Inflammatory macrophage treated with lipopolysaccharide for 1 hour (primary cell): ENCODE results near the gene SLC6A19.

Experiments used
- DNase-seq, 2 donors: peaks; one replicate each; pipeline ENCODE4 v3.0.0-alpha.2; 2020 to 2022

SLC6A19 gene

DNA sequence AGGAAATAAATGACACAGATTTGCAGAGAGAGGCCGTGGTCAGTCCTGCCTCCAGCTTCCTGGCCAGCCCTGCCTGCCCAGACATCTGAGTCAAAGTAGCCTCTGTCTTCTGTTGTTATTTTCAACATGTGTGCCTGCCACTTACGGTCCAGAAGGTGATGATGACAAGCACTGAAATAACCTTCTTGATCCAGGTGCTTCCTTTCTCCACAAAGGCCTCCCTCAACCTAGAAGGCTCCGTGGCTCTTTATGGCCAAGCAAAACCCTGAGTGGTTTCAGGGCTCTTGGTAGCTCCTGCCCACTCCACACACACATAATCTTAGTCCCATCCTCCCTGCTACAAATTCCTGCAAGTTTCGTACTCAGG, 34.1 kb upstream of the SLC6A19 start:
- DNase-seq, result no peak

DNA sequence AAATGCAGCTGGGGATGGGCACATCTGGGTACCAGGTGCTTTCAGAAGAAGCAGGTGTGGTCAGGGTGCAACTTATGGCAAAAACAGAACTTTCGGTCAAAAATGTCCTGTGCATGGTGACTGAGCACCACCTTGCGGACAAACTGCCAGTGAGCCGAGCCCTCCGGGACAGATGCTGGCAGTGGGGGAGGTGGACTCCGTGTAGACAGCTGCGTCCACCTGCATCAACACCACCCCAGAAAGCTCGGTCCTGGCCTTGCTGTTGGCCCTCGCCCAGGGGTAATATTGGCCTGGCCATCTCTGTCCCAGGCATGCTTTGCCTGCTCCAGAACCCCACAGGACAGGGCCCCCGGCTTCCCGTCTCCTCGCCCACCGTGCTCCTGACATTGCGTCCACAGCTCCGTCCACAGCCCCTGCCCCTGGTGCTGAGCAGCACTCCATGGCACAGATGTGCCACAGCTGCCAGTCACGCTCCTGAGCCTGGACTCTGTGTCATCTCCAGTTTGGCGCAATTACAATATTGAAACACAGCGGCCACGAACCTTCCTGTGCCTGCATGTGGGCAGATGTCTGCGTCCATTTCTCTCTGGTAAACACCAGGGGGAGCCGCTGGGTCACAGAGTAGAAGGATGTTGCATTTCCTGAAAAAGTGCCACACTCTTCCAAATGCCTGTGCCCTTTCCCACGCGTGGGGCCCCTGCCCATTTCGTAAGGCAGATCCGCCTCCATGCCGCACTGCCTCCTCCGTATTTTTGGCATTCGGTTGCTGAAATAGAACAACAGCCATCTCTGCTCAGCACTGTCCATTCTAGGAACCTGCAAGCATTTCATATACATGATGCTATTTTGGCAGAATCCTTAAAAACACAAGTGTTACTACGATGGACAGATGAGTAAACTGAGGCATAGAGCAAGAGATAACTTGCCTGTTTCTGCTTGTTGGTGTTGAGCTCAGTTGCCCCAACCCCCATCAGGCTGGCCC, 33.4 kb upstream of the SLC6A19 start:
- peak; percentile 77 to 83 for DNase-seq

DNA sequence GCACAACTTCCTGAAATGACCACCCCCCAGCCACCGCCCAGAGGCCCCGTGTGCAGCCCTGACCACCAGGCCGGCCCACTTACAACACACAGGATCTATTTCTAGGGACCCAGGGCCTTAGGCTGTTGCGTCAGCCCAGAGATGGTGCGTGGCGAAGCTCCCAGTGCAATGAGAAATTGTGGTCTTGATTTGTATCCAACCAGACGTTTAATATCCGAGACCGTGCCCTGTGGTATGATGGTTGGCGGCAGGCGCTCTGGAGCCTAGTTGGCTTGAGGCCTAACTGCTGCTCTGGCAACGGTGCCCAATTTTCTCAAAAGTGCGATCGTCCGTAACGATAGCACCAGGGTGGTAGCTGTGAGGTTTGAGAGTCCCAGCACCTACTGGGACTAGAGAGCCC, 32.6 kb upstream of the SLC6A19 start:
- no peak for DNase-seq

DNA sequence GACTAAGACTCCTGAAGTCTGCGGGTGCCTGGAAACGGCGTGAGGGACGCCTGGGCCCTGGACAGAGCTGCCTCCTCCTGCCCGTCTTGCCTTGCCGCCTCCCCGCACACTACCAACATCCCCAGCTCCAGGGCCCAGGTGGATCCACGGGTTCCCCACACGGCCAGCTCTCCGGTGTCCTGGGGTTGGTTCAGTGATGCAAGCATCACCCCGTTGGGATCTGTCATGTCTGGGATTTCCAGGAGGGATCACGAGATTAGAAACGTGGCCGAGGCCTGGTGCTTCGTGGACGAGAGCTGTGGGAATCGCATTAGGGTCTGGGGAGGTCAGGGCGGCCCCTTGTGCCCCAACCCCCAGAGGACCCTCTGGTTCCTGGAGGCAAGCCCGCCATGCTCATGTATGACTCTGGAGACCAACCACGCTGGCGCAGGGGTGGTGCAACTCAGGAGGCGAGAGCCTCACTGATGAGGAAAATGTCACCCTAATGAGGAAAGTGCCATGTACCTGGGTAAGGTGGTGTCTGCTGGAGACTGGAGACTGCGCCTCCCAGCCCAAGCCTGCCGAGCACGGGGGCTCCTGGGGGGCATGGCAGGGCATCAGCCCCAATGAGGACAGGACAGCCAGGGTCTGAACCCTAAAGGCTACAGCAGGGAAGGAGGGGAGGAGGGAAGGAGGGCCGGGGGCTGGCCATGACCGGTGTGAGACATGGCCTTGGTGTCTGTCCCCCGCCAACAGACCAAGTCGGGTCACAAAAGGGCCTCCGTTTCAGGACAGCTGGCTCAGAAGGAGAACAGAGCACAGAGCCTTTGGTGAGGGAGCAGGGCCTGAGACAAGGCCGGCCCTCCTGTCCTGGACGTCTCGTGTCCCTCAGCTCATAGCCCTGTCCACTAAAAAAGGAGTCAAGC, 31.9 kb upstream of the SLC6A19 start:
- no peak for DNase-seq

DNA sequence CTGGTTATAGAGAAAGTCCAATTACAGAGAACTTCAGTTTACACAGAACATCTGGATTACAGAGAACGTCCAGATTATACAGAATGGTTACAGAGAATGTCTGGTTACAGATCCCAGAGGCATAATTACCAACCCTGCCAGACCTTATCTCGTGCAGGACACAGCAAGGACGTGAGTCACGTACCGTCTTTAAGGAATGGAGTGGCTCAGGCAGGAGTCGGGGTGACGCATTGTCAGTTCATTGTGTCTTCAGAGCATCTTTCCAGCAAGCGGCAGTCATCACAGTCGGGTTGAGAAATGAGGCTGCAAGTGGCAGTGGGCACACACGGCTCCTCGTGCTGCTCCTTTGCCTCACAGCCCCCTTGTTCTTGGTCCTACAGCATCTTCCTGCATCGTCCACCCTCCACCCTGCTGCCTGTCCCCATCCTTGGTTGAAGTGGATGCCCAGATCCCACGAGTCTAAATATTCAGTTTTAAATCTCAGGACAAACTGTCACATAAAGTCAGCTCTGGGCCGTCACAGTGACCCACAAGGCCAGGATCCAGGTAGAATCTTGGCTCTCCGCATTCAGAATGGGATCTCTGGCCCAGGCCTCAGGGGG, 30.0 kb upstream of the SLC6A19 start:
- no peak for DNase-seq

DNA sequence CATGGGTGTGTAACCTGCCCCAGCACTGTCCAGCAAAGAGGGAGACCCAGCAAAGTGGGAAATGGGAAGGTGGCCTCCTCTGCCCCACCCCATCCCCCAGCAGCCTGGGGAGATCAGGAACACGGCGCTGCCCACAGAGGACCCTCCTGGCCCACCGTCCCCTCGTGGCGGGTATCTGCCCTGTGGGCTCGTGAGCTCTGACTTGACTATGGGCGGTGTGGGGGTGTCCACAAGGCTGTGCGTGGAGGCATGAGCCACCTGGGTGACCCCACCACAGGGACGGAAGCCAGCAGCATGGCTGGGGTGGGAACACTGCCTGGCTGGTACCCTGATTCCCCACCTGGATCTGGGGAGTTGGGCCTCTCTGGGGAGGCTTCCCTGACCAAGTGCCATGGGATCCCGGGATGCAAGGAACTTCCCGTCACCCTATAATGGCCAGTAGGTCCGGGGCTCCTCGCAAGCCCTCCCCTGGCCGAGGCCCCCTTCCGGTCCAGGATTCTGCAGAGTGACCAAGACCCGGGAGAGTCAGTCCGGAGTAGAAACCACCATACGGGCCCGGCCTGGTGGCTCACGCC, 29.3 kb upstream of the SLC6A19 start:
- no peak for DNase-seq

DNA sequence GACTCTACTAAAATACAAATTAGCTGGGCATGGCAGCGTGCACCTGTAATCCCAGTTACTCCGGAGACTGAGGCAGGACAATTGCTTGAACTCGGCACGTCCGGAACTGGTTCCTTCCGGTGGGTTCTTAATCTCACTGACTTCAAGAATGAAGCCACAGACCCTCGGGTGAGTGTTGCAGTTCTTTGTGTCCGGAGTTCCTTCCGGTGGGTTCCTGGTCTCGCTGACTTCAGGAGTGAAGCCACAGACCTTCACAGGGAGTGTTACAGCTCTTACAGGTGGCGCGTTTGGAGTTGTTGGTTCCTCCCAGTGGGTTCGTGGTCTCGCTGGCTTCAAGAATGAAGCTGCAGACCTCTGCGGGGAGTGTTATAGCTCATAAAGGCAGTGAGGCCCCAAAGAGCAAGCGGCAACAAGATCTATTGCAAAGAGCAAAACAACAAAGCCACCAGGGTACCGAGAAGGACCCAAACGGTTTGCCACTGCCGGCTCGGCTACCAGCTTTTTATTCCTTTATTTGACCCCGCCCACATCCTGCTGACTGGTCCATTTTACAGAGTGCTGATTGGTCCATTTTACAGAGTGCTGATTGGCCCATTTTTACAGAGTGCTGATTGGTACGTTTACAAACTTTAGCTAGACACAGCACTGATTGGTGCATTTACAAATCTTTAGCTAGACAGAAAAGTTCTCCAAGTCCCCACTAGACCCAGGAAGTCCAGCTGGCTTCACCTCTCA, 28.6 kb upstream of the SLC6A19 start:
- DNase-seq, result no peak

DNA sequence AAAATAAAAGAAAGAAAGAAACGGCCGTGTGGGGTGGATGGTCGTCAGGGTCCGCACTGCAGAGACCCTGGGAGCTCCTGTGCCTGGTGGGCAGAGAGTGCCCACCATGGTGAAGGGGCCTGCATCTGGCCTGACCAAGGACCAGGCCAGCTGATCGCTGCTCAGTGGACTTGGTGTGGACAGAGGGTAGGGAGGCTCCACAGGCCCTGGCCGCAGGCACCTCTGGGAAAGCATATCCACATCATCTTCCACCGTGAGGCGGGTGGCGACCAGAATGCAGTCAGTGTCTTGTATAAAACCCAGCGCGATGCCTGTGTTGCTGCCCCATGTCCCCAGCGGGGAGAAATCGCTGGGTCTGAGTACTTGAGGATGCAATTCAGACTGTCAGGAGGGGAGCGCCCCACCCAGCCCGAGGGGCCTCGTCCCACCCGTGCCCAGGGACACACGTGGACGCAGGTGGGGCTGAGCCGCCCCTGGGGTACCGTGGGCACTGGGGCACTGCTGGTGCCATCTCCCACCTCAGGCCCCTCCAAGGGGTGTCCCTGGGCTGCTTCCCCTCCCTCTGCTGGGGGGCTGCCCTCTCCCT, 27.8 kb upstream of the SLC6A19 start:
- DNase-seq, result no peak

DNA sequence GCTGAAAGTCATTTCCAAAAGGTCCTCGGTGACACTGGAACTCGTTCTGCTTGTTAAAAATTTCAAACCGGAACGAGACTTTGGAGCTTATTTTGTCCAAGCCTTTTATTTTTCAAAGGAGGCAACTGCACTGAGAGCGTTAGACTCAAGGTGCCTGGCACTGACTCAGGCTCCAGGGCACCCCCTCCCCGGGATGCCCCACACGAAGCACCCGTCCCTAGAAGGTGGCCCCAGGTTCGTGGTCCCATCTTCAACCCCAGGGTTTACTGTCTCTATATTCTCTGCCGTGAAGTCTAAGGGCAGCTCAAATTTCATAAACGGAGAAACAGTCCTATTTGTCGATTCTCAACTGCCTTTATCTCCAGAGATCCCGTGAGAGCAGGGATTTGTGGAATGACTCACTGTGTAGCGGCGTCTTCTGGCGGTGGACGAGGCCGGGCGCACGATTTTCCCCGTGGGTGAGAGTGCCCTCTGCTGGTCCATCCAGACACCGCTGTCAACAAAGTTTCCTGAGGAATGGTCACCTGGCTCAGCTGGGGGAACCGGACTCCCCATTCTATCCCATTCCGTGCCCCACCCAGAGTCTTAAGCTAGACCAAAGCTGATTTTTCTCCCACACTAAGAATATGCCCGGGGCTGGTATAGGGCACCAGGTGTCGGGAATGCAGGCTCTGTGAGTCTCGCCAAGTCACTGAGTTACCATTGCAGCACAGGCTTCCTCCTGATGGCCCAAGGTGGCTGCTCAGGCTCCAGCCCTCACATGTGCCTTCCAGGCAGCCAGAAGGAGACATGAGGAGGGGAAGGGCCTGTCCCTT, 27.1 kb upstream of the SLC6A19 start:
- DNase-seq, result peak; percentile 29 to 74

DNA sequence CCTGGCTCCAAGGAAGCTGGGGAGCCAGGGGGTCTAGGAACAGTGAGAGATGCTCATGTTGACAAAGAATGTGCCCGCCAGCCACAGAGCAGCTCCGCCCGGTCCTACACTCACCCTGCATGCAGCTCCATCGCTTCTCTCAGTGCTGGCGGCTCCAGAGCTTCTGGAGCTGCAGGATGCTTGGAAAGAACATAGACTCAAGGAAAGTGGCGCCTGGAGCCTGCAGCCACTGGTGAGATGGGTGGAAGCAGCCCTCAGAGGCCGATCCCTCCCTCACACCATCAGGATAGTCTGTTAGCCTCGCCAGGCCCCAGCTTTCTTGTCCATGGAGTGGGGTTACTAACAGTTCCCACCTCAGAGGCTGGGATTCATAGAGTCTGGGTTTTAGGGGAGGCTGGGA, 26.4 kb upstream of the SLC6A19 start:
- no peak for DNase-seq

DNA sequence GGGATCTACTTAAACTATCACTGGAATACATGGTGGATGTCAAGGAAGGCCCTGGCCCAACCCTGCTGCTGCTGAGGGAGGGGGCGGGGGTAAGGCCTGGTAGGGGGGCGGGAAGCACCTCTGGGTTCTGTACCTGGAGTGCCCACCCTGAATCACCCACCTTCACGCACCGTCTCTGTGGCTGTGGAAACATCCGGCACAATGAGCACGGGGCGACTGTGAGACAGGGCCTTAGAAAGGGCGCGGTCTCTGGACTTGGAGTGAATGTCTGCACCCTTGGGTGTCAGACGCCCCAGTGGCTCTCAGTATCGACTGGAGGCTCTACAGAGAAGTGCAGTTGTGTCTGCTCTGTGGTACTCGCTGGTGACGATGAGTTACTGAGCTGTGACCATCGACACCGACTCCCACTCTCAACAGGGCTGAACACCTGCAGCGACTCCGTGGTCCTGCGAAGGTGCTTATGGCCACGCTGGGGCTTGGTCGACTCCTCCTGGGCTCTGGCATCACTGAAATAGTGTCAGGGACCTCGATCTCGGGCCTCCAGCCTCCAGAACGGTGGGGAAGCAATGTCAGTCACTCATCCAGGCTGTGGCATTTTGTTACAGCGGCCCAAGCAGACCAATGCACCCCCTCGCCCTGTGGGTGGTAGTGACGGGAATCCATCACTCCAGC, 25.5 kb upstream of the SLC6A19 start:
- no peak for DNase-seq

DNA sequence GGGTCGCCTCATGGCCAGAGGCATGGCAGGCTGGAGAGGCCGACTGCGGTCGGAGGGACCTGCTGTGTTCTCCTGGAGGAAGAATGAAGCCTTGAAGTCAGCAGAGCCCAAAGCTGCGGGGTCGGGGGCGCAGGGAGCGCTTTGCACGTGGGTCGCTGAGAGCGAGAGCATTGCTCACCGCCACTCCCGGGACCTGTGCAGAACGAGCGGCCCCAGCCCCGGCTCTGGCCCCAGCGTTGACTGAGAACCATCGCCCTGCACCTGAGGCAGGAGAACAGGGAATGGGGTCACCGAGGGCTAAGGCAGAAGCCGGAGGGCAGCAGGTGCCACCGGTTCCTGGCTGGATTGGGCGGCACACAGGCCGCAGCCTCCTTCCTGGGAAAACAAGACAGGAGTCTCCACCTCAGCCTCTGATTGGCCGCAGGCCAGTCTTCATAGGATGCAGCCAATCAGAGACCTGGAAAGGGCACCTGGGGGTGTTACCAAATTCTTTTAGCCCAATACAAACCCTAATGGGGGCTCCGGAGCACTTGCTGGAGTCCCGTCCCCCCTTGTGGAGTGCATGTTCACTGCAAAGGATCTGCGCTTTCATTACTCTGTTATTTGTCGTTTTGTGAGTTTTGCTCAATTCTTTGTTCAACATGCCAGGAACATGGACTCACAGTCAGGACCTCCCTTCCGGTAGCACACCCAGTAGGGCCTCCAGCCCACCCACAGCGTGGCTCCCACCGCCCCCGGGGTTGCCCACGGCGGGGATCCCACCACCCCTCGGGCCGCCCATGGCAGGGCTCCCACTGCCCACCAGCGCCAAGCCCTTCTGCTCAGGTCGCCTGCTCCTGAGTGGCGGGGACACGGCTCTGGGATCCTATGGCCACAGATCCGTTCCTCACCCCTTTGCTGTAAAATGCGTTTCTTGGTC, 24.7 kb upstream of the SLC6A19 start:
- DNase-seq, result no peak

DNA sequence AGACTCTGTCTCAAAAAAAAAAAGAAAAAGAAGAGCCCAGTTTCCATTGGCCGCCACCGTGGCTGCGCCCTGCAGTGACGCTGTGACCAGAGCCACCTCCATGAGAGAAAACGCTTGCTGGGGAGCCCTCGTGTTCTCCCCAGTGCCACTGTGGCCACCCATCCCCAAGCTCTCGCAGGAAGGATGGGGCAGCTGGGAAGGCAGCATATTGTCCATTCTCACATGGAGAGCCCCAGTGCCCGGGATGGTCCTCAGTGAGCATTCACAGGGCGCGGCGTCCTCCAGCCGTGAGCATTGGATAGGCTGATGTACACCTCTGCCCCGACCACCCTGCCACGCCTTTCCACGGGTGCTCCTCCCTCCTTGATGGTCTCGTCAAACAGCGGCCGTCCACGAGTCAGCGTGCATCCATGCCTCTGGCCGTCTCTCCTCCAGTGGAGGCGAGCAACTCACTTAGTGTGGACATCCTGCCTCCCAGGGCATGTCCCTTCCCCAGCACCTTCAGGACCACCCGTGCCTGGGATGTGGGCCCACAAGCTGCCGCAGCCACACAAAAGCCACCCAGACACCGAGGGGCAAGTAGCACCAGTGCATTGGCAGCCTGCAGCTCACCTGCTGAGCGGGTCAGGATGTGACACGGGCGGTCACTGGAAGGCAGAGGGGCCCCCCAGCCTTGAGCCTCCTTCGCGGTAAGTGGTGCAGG, 23.4 kb upstream of the SLC6A19 start:
- no peak for DNase-seq

DNA sequence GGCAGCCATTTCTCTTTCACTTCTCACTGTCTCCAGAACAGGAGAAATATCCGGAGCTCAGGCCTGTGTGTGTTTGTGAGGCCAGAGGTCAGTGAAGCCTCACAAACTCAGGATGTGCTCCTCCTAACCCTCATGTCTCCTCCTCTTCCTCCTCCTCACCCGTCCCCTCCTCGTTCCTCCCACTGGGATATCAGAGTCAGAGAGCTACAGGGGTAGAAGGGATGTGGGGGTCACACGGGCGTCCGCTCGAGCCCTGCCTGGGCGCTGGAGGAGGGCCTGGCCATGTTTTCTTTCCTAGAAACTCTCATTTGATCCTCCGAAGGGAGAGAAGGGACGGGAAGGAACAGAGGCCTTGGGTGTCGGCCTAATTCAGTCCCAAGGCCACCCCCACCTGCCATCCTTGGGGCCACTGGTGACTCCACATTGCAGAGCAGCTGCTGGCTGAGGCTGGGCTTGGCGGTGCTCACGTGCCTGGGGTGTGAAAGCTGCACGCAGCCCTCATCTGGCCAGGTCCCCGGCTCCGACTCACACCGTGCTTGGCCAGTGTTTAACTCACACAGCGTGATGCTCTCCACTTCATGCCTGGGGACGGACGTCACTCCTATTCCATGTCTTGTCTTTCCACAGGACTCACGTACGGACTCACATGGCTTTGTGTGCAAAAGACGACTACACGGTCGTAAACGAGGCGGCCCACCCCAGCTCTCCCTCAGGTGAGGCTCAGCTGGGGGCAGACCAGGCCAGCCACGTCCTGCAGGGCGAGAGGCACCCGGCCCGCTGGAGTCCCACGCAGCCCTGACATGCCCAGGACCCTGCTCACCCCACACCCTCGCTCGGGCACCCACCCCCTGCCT, 22.6 kb upstream of the SLC6A19 start:
- DNase-seq, result no peak

DNA sequence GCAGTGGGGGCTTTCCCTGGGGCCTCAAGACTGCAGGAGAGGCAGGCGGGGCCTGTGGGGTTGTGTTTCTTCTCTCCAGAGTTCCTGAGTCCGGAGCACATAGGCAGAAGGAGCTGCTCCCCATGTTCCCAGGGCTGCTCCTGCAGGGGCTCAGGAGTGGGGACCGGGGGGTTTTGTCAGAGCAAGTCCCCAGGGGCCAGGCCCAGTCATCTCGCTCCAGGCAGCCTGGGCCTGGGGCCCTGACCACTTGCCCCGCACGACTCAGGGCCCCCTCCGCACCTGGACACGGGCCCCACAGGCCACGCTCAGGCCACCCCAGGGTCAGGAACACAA, 22.0 kb upstream of the SLC6A19 start:
- DNase-seq, result no peak

DNA sequence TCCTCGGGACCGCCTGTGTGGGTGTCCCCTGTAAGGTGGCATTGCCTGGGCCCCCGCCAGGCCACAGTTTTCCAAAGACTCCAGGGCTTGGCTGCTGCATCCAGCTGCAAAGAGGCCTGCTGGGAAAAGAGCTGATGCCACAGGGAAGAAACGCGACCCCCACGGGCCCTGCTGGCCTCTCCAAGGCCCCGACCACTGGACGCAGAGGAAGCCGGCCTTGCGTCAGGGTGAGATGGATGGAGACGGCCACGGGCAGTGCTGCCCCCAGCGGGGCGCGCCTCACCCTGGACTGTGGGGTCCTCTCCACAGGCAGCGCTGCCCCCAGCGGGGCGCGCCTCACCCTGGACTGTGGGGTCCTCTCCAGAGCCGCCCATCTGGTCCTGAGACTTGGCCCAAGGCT, 21.3 kb upstream of the SLC6A19 start:
- no peak for DNase-seq

DNA sequence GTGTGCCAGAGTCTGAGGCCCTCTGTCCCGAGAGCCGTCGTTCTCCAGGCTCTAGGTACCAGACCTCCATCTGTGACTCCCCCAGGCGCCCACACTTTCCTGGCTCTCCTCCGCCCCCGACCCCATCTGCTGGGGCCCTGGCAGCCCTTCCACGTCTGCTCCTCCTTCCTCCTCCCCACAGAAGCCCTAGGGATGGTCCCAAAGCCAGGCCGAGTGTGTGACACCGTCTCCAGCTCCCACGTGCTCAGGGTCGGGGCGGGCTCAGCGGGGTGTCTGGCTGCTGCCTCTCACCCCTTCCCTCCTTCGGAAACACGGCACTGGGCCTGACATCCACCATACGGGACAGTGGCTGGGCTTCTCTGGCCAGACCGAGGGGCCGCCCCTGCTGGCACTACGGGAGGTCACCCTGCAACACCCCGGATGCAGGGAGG, 20.5 kb upstream of the SLC6A19 start:
- no peak for DNase-seq
